GM11168 (cell line): ENCODE data around the gene GPBAR1.
"Not testable (repeated sequence)": the region's sequence is repeated elsewhere in the genome, so short reads cannot be mapped to it uniquely, and the experiment has no call there.

Experiments
- in situ Hi-C: fragments of 300-500 bp; cut with MboI; formaldehyde crosslinking; loops from one replicate; pipeline ENCODE4 v1.12.0; 2022; ENCODE audit warnings: low sequenced_read_pairs; ENCODE audit not compliant: unreplicated experiment

Gene GPBAR1

DNA sequence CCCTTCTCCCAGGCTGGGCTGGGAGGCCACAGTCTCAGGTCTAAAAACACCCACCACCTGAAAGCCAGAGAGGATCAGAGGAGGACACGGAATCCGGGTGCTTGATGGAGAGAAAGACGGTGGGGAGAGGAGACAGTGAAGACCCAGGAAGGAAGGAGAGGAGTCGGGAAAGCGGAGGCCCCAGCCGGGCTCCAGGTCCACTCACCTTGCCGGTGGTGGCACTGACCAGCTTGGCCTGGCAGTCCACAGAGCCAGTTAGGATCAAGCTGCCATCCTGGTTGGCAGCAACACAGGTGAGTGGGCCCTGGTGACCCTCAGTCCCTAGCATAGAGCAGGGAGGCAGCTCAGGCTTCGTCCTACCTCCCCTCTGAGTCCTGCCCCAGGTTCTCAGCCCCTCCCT, 4.8 kb downstream of the GPBAR1 start:
- in situ Hi-C loops, result no loop called here

GRCh38 chr2:218266316-218266979, 5.6 kb downstream of the GPBAR1 start:
- in situ Hi-C loops, result no loop called here

DNA sequence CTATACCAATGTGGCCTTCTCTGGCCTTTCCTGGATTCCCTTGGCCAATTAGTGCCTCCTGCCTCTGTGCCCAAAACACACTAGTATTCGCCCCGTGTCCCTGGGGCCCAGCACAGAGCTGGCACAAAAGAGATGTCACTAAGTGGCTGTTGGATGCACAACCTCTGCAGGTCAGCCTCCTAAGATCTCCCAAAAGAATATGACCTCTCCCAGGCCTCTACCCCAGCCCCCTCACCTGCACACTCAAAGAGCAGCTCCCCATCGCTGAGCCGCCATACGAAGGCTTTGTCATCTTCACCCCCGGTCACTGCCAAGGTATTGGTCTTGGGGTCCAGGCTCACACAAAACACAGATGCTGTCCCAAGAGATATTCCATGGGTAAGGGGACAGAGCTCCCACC, 6.4 kb downstream of the GPBAR1 start:
- in situ Hi-C loops, result no loop called here

- in situ Hi-C loops, result no loop called here
Measured at GRCh38 chr2:218269900-218270720, 9.3 kb downstream of the GPBAR1 start, which contains the start of the genes AAMP and PNKD. Gene AAMP (minus strand): TSS chr2:218270137. CDS start chr2:218270086, 51 bp downstream. Gene PNKD (plus strand): TSS chr2:218270519. CDS start chr2:218270536, 17 bp downstream.

DNA sequence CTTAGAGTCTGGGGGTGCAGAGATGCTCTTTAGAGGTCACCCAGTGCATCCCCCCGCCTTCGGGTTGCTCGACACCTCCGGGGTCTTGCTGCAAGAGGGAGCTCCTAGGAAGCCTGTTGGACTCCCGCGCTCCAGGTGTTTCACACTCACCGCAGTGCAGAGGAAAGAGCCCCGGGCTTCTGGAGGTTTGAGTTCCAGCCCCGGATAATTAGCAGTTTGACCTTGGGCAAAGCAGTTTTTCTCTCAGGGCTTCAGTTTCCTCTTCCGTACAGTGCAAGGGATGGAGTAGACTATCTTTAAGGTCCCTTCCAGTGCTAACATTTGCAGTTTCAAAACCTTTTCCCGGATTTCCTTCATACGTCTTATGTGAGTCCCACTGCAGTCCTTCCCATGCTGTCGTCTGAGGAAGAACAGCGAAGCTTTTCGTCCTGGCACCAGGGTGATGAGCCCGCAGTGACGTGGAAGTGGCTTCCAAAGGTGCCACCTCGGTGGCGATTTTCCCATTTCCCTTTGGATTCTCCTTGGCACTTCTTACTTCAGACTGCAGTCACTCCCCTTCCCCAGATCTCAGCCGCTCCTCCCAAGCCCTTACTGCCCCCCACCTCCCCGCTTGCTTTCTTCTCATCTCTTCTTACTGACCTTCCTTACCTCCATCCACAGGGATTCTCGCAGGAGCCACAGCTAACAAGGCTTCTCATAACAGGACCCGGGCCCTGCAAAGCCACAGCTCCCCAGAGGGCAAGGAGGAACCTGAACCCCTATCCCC, 10.1 kb downstream of the GPBAR1 start:
- in situ Hi-C loops, result no loop called here

DNA sequence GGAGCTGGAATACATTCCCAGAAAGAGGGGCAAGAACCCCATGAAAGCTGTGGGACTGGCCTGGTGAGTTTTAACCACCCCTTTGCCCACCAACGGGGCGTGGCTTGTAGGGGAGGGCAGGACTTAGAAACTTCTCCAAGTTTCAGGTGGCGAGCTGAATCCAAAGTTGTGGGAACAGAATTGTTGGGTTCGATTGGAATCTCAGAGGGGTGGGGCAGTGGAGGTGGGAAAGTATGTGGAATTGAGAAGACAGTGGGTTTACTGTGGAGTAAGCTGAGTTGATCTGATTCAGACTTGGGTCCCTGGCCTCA, 10.6 kb downstream of the GPBAR1 start:
- in situ Hi-C loops, result no loop called here

DNA sequence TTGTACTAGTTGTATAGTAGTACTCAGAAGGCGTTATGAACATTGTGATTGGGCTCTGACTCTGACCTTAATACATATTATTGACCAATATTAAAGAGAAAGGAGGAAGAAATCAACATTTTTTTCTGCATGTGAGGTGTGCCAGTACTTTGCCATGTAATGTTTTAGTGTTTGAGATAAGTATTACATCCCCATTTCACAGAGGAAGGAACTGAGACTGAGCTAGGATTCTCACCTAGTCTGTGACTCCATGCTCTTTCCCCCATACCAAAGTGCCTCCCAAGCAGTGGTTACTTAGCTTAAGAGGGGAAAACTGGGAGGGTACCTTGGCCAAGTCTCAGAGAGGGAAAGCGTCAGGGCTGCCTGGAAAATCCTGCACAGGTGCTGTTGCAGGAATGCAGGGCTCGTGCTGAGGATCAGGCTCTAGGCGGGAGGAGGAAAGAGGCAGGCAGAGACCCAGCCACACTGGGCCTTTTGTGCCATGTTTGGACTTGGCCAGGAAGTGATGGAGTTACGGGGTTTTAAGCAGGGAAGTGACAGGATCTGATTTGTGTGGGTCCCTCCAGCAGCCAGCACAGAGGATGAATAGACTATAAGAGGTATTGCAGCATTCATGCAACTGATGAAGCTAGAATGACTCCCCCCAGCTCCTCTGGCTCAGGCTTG, 11.2 kb downstream of the GPBAR1 start:
- in situ Hi-C loops, result no loop called here

DNA sequence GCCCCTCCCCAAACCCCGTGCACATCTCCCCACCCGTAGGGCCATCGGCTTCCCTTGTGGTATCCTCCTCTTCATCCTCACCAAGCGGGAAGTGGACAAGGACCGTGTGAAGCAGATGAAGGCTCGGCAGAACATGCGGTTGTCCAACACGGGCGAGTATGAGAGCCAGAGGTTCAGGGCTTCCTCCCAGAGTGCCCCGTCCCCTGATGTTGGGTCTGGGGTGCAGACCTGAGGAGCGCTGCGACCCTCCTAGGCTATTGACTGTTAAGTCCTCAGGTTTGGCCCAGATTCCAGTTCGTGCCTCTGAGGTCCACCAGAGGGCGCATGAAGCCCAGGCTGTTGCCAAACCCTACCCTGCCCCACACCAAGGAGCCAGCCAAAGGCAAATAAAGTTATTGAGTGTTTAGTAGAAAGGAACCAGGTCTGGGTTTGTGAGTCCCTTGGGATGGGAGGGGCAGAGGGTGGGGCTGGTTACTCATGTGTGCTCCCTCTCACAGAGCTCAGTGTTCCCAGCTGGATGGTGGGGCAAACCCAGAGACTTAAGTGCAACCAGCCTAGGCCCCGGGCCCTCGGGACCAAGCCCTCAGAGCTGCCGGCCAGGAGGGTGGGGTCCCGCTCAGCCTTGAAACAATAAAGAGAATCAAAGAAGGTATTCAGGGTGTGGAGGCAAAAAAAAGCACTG, 11.9 kb downstream of the GPBAR1 start:
- in situ Hi-C loops, result no loop called here

- in situ Hi-C loops, result not testable (repeated sequence)
Measured at GRCh38 chr2:218273214-218273907, 12.5 kb downstream of the GPBAR1 start.

- in situ Hi-C loops, result no loop called here
Measured at GRCh38 chr2:218273908-218274249, 13.1 kb downstream of the GPBAR1 start.

GRCh38 chr2:218274586-218274985, 13.8 kb downstream of the GPBAR1 start:
- in situ Hi-C loops, result no loop called here

DNA sequence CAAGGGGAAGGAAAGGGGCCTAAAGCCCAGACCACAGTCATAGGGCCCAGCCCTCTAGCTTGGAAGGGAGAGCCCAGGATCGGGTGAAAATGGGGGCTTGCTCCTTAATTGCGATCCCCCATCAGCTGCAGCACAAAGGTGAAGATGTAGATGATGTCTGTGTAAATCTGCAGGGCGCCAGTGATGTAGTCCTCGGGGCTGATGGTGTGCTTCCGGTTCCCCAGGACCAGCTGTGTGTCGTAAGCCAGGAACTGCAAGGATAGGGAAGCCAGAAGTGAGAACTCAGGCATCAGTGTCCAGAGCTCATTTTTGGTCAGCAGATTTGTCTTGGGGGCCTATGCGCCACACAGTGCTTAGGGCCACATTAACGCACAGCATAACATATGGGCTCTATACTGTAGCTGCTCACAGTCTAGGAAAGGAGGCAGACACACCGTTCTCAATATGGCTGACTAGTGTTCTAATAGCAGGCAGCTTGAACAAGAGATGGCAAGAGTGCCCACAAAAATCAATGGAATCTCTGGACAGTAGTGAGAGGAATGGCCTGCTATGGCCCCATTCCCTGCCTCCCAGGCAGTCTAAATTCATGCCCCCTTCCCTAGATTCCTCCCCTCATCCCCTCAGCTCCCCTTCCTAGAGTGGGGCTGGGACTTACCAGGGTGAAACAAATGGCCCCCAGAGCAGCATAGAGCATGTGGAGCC, 14.7 kb downstream of the GPBAR1 start:
- in situ Hi-C loops, result no loop called here

DNA sequence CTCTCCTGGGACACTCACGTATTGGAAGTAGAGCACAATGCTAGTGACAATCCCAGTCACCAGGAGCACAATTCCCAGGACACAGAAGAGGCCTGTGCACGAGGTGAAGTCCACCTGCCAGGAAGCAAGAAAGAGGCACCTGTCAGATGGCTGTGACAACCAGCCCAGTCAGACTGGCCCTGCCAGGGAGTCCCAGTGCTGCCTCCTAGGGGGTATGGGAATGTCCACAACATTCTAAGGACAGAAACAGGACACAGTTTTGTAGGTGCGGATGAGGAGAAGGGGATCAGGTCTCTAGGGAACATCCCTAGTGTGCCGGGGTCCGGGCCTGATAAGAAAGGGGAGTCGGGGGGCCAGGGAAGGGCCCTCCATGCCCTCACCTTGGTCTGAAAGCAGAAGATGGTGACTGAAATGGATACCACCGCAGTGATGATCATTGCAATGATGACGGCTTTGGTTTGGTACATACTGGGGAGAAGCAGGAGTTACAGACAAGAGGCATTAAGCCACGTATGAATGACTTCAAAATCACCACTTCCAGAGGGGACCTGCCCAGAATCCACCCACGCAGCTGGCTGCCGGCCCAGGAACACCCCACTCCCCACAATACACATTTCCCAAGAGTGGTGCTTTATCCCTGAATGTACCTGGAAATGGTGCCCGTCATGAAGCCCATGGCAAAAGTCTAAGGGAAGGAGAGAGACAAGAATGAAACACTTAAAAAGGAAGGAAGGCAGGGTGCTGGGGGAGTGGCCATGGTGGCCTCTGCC, 16.4 kb downstream of the GPBAR1 start:
- in situ Hi-C loops, result no loop called here

- in situ Hi-C loops, result no loop called here
Measured at GRCh38 chr2:218277921-218278320, 17.1 kb downstream of the GPBAR1 start.

GRCh38 chr2:218278531-218279360, 17.9 kb downstream of the GPBAR1 start:
- in situ Hi-C loops, result no loop called here

DNA sequence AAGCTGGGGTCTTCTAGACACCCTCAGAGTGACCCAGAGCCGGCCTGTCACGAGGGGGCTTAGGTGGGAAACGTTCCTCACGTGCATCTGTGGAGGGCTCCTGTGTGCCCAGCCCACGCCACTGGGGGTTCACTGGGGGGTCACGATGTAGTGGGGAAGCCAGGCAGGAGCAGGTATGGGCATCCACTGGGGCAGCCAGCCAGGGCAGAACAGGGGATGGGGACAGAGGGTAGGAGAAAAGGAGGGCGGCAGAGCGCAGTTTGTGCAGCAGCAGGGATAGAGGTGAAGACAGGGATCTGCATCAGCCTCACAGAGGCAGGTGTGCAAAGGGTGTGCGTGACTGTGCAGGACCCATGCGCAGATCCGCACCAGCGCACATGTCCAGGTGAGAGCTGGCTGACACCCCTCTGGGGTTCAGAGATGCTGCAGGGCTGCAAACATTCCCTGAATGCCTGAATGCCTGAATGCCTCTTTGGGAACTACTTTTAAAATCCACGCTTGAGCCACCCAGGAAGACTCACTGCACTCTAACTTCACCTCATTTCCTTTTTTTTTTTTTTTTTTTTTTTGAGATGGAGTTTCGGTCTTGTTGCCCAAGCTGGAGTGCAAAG, 19.6 kb downstream of the GPBAR1 start:
- in situ Hi-C loops, result no loop called here

DNA sequence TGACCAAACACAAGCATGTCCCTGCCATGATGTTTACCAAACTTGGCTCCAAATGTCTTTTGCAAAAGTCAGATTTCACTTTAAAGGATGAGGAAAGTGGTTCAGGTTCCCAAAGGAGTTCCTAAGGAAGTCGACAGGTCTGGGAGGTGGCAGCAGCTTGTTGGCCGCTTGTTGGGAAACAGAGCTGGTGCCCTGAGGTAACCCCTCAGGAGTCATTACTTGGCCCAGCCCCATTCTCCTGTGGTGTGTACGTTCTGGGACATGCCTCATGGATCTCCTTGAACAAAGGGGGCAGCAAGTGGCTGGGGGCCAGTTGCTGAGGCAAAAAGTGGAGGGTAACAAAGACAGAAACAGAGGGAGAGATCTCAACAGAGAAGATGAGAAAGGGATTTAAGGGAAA, 20.6 kb downstream of the GPBAR1 start:
- in situ Hi-C loops, result no loop called here
